Measurements from ENCODE around the gene APOLD1.
A peak's percentile ranks its signal among the peaks of the same experiment; 100 is the strongest.
"Not testable (repeated sequence)": the region's sequence is repeated elsewhere in the genome, so short reads cannot be mapped to it uniquely, and the experiment has no call there.

The APOLD1 gene

DNA sequence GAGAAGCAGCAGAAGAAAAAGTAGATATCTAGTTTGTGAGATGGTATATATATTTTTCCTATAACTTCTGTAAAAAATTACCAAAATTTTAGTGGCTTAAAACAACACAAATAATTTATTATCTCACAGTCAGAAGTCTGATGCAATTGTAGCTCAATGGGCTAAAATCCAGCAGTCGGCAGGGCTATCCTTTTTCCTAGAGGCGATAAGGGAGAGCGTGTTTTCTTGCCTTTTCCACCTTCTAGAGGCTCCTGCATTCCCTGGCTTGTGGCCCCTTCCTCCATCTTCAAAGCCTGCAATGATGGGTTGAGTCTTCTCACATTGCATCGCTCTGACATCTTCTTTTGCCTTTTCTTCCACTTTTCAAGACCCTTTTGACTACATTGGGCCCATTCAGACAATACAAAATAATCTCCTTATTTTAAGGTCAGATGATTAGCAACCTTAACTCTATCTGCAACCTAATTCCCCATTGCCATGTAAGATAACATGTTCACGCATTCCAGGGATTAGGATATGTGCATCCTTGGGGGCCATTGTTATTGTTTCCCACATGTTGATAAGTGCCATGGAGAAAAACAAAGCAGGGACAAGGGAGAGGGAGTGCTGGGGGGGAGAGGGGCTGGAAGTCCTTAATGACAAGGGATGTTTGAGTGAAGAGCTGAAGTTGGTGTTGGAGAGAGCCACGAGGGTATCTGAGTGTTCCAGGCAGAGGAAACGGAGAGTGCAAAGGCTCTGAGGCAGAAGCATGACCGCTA lies 13.9 kb downstream of the APOLD1 start:
- H3K27me3 ChIP-seq (ENCODE audit: insufficient read depth, poor library complexity, severe bottlenecking) = no peaks in the 10 kb centered on the region
- H3K27ac ChIP-seq (ENCODE audit: poor library complexity, severe bottlenecking) = no peak overlapping the region
- no peaks in the 10 kb centered on the region for H3K9me3 ChIP-seq (ENCODE audit: severe bottlenecking)
- no peaks in the 10 kb centered on the region for H3K36me3 ChIP-seq (ENCODE audit: low read depth)
- ATAC-seq (ENCODE audit: low read depth) (no peak), DNase-seq (ENCODE audit: low spot score) (no peak)
- H3K4me1 ChIP-seq (ENCODE audit: insufficient read depth, poor library complexity, severe bottlenecking) = peaks cover 22% of the 10 kb centered on the region
- TF ChIP-seq, protein P1, sequence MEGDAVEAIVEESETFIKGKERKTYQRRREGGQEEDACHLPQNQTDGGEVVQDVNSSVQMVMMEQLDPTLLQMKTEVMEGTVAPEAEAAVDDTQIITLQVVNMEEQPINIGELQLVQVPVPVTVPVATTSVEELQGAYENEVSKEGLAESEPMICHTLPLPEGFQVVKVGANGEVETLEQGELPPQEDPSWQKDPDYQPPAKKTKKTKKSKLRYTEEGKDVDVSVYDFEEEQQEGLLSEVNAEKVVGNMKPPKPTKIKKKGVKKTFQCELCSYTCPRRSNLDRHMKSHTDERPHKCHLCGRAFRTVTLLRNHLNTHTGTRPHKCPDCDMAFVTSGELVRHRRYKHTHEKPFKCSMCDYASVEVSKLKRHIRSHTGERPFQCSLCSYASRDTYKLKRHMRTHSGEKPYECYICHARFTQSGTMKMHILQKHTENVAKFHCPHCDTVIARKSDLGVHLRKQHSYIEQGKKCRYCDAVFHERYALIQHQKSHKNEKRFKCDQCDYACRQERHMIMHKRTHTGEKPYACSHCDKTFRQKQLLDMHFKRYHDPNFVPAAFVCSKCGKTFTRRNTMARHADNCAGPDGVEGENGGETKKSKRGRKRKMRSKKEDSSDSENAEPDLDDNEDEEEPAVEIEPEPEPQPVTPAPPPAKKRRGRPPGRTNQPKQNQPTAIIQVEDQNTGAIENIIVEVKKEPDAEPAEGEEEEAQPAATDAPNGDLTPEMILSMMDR (IDR thresholded peaks at IDR 0.05; ENCODE audit: poor library complexity, severe bottlenecking) = no peak
- no peak overlapping the region for H3K4me3 ChIP-seq (ENCODE audit: severe bottlenecking)

- Histone ChIP-seq H3K36me3 (ENCODE audit: low read depth) (no peaks in the 10 kb centered on the region), H3K9me3 (ENCODE audit: severe bottlenecking) (no peaks in the 10 kb centered on the region), H3K27ac (ENCODE audit: poor library complexity, severe bottlenecking) (peak overlapping the region; percentile 17), H3K4me3 (ENCODE audit: severe bottlenecking) (no peak overlapping the region), H3K27me3 (ENCODE audit: insufficient read depth, poor library complexity, severe bottlenecking) (no peaks in the 10 kb centered on the region), H3K4me1 (ENCODE audit: insufficient read depth, poor library complexity, severe bottlenecking) (peaks cover 30% of the 10 kb centered on the region)
- TF ChIP-seq, protein P1 (IDR thresholded peaks at IDR 0.05; ENCODE audit: poor library complexity, severe bottlenecking) = no peak
- peak; percentile 40 for ATAC-seq (ENCODE audit: low read depth)
- DNase-seq (ENCODE audit: low spot score) = no peak
Measured at GRCh38 chr12:12800406-12801180, 15.1 kb downstream of the APOLD1 start.

GRCh38 chr12:12801656-12802055 lies 16.2 kb downstream of the APOLD1 start:
- not testable (repeated sequence) for DNase-seq (ENCODE audit: low spot score); H3K4me3 ChIP-seq (ENCODE audit: severe bottlenecking); ATAC-seq (ENCODE audit: low read depth); H3K36me3 ChIP-seq (ENCODE audit: low read depth); H3K27ac ChIP-seq (ENCODE audit: poor library complexity, severe bottlenecking); H3K27me3 ChIP-seq (ENCODE audit: insufficient read depth, poor library complexity, severe bottlenecking); H3K9me3 ChIP-seq (ENCODE audit: severe bottlenecking)
- H3K4me1 ChIP-seq (ENCODE audit: insufficient read depth, poor library complexity, severe bottlenecking) = peaks cover 30% of the 10 kb centered on the region

GRCh38 chr12:12803186-12803585 lies 17.7 kb downstream of the APOLD1 start:
- Histone ChIP-seq H3K27ac (ENCODE audit: poor library complexity, severe bottlenecking) (peak overlapping the region; percentile 96), H3K9me3 (ENCODE audit: severe bottlenecking) (no peaks in the 10 kb centered on the region), H3K27me3 (ENCODE audit: insufficient read depth, poor library complexity, severe bottlenecking) (no peaks in the 10 kb centered on the region), H3K4me1 (ENCODE audit: insufficient read depth, poor library complexity, severe bottlenecking) (peaks cover 36% of the 10 kb centered on the region), H3K4me3 (ENCODE audit: severe bottlenecking) (no peak overlapping the region), H3K36me3 (ENCODE audit: low read depth) (no peaks in the 10 kb centered on the region)
- peak; percentile 83 for DNase-seq (ENCODE audit: low spot score)
- TF ChIP-seq, protein P1 (IDR thresholded peaks at IDR 0.05; ENCODE audit: poor library complexity, severe bottlenecking) = no peak
- ATAC-seq (ENCODE audit: low read depth) = peak; percentile 79

DNA sequence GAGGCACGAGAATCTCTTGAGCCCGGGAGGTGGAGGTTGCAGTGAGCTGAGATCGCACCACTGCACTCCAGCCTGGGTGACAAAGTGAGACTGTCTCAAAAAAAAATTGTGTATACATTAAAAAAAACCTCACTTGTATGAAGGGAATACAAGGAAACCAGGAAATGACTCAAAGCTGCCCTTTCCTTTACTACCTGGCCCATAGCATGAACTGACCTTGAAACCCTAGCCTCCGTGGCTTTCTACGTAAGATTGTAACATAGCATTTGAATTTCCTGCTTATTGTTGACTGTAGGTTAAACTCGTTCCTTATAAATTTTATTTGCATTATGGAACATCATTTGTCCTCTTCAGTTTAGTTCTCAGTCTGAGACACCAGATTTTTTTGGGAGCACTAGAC lies 18.6 kb downstream of the APOLD1 start:
- peaks cover 40% of the 10 kb centered on the region for H3K4me1 ChIP-seq (ENCODE audit: insufficient read depth, poor library complexity, severe bottlenecking)
- no peak overlapping the region for H3K4me3 ChIP-seq (ENCODE audit: severe bottlenecking)
- TF ChIP-seq, protein P1 (IDR thresholded peaks at IDR 0.05; ENCODE audit: poor library complexity, severe bottlenecking) = no peak
- DNase-seq (ENCODE audit: low spot score) (no peak), ATAC-seq (ENCODE audit: low read depth) (peak; percentile 49)
- H3K27me3 ChIP-seq (ENCODE audit: insufficient read depth, poor library complexity, severe bottlenecking) = no peaks in the 10 kb centered on the region
- H3K36me3 ChIP-seq (ENCODE audit: low read depth) = no peaks in the 10 kb centered on the region
- no peaks in the 10 kb centered on the region for H3K9me3 ChIP-seq (ENCODE audit: severe bottlenecking)
- H3K27ac ChIP-seq (ENCODE audit: poor library complexity, severe bottlenecking) = peak overlapping the region; percentile 96

All from RWPE2 (cell line).